Mucosa of gallbladder (tissue), 1 donor: Measurements from ENCODE around the gene CDHR4. TPM values are rescaled to one million over a fixed set of nuclear protein-coding genes. Genes with fewer than 3 reads are reported as not detected.

Experiments
- total RNA-seq: library from RNA; stranded (reverse); gene quantifications from one replicate; pipeline ENCODE4 v1.2.1, GENCODE V29; 2021
- donor health status: DM: no; HTN: no; CAD: no.

The CDHR4 gene
- total RNA-seq, 1 donor from 2014 or later, result 0.09 TPM

Other genes starting within 250 kb of the CDHR4 start
- 0.81 TPM for gene BSN, start 245.4 kb downstream of the CDHR4 start, total RNA-seq
- 128 TPM for gene APEH, start 125.5 kb downstream of the CDHR4 start, total RNA-seq
- 45.5 TPM for gene MST1, start 110.4 kb downstream of the CDHR4 start, total RNA-seq
- gene RNF123, start 110.3 kb downstream of the CDHR4 start, total RNA-seq, result 55.6 TPM
- 0.43 TPM for gene AMIGO3, start 80.2 kb downstream of the CDHR4 start, total RNA-seq
- gene GMPPB, start 75.9 kb downstream of the CDHR4 start, total RNA-seq, result 51.9 TPM
- gene IP6K1, start 13.3 kb downstream of the CDHR4 start, total RNA-seq, result 46.1 TPM
- 4.4 TPM for gene INKA1, start 3.4 kb upstream of the CDHR4 start, total RNA-seq
- 122 TPM for gene UBA7, start 14.1 kb upstream of the CDHR4 start, total RNA-seq
- gene TRAIP, start 56.7 kb upstream of the CDHR4 start, total RNA-seq, result 2.4 TPM
- gene CAMKV, start 70.0 kb upstream of the CDHR4 start, total RNA-seq, result 0.09 TPM
- 131 TPM for gene MST1R, start 104.0 kb upstream of the CDHR4 start, total RNA-seq
- 9.7 TPM for gene MON1A, start 129.9 kb upstream of the CDHR4 start, total RNA-seq
- gene RBM6, start 140.3 kb upstream of the CDHR4 start, total RNA-seq, result 89.2 TPM